ENCODE measurements around the gene VEGFA.

The VEGFA gene

GRCh38 chr6:43788301-43788700, 18.3 kb downstream of the VEGFA start:
- DNase-seq: no peak

DNA sequence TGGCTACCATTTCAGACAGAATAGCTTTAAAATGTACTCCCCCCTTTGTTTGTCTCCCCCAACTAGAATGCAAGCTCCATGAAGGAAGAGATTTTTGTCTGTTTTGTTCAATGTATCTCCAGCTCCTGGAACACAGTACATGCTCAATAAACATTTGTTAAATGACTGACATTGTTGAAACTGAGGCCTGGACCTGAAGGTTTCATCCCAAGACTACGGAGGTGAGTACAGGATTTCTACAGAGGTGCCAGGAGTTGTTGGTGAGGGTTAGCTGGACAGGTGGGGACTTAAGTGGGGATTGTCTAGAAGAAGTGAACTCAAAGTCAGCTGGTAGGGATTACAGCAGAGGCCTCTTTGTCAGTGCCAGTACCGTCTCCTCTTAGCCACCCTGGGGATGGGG, 19.4 kb downstream of the VEGFA start:
- no peak for DNase-seq

DNA sequence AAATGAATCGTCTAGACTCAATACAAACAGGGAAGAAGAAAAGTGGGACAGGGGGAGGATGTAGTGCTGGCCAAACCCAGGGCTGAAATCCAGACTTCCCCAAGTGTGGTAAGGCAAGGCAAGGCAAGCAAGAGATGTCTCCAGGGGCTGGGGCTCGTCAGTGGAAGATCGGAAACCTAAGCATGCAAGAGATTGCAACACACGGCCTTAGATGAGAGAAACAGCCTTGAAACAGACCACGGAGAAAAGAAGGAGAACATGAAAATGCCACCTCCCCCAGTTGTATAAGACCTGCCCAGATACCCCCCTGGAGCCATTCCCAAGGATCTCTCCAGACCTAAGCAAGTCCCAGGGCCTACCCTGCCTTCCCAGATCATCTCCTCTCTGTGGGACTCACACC, 20.0 kb downstream of the VEGFA start:
- no peak for DNase-seq

DNA sequence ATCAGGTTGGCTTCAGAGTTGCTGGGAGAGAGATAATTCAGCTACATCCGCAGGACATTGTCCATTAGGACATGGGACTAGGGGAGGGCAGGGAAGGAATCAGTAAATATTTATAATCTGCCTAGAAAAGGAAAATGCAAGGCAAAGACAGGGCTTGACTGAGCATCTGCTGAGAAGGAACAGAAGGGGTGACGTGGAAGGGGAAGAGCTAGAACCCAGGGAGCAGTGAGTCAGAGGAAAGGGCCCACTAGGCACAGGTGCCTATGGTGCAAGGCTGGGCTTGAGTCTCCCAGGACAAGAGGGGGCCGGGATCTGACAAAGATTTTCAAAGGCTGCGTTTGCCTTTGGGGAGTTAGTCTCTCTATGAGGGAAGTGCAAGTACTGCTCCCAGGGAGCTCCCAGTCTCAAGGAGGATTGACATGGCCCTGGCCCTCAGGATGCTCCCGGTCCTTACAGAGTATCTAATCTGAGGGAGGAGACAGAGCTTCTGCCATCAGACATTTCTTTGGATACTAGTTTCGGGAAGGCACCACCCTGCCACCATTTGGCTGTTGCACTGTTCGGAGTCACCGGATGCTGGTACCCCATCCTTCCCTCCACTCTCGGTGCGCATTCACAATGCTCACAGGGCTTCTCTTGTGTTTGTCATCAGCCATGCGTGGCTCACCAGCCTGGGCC, 21.9 kb downstream of the VEGFA start:
- DNase-seq: no peak

DNA sequence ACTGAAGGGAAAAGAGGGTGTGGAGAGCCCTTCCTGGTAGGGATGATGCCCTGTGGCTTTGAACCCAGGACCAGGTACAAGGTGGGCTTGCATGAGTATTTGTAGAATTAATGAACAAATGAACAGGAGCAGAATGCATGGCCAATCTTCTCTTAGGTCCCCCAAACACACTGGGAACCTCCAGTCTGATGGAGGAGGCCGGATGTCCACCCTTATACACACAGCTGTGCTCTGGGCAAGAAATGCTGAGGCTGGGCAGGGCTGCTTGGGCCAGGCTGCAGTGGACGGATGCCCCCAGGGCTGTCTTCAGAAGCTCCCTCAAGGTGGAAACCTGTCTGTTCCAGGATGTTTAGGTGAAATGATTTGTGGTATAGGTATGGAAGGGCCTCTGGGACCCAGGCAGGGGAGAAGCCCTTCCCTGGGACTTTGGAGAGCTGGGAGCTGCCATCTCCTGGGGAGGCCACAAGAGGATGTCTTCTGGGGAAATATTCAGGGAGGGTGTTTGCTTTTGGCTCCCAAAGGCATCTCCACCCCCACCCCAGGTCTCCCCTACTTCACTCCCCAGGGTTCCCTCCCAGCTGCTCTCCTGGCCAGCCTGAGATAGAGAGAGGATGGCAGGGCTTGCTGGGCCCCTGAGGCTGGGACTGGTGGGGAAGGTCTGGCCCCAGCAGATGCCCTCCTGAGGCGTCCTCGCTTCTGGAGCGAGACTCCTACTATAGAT, 23.3 kb downstream of the VEGFA start:
- no peak for DNase-seq

DNA sequence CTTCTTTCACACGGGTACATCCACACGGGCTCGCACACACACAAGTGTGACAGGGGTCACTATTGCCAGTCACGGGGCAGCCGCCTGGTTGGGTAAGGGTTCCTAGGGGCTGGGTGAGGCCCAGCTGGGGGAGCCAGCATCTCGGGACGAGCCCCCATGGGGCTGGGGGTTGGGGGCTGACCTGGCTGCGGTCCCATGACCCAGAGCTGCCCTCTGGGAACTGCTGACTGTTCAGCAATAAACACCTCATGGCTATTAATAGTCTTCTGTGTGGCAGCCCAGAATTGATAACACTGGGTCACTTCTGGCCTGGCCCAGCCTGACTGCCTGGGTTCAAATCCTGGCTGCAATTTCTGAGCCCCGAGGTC, 23.8 kb downstream of the VEGFA start:
- DNase-seq: no peak

GRCh38 chr6:43795421-43795820, 25.4 kb downstream of the VEGFA start:
- no peak for DNase-seq

DNA sequence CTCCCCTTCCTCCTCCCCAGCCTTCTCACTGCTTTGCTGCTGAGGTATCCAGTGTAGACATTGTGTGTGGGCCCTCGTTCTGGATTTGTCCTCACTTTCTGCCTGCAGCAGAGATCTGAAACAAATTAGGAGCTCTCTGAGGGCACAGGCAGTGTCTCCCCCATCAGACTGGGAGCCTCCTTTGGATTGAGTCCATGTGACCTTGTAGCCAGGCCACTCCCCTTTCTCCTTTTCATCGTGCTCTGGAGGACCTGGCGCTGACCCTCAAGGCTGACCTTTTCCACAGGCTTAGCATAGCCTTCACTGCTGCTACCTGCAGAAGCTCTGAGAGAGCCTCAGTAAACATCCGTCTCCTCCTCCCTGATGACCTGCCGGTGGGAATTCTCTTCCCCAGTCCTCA, 26.2 kb downstream of the VEGFA start:
- no peak for DNase-seq

DNA sequence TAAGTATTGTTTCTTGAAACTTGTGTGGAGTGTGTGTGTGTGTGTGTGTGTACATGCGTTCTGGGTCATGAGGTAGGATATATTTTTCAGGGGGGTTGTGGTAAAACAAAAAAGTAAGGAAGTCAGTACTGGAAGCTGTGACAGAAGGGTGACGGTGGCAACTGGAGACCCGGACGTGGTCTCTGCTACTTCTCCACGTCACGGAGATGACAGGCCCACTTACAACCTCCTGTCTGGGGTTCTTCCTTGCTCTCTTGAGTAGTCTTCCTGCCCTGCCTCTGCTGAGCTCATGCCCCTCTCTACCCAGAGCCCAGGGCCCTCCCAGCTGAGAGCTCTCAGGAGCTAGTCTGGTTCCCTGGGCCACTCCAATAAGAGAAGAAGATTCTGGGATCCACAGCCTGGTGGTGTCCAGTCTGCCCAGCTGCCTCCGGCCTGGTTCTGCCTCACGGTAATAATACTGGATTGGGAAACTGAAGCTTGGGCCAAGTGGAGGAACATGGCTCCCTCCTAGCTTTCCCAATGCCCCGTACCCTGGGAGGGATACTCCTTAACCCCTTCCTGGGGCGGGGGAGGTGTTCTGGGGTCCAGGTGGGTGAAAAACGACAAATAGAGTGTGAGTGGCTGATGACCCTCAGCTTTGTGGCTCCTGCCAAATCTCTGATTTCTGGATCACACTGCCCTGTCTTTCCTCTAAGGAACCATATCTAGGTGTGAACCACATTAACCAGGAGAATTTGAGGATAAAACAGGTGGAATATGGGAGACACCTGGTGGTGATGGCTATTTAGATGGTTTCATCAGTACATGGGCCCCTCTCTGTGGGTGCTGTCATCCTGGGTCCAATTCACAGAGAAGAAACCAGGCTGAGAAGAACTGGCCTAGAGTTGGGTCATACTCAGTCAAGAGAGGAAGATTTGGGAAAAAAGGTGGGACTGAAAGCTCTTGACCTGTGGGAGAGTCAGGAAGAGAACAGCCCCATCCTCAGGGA, 27.2 kb downstream of the VEGFA start:
- no peak for DNase-seq

DNA sequence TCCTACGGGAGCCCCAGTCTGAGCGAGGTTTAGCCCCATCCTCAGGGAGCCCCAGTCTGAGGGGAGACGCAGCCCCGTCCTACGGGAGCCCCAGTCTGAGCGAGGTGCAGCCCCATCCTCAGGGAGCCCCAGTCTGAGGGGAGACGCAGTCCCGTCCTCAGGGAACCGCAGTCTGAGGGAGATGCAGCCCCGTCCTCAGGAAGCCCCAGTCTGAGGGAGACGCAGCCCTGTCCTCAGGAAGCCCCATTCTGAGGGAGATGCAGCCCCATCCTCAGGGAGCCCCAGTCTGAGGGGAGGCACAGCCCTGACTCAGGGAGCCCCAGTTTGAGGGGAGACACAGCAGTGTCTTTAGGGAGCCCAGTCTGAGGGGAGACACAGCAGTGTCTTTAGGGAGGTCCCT, 27.9 kb downstream of the VEGFA start:
- DNase-seq: no peak

DNA sequence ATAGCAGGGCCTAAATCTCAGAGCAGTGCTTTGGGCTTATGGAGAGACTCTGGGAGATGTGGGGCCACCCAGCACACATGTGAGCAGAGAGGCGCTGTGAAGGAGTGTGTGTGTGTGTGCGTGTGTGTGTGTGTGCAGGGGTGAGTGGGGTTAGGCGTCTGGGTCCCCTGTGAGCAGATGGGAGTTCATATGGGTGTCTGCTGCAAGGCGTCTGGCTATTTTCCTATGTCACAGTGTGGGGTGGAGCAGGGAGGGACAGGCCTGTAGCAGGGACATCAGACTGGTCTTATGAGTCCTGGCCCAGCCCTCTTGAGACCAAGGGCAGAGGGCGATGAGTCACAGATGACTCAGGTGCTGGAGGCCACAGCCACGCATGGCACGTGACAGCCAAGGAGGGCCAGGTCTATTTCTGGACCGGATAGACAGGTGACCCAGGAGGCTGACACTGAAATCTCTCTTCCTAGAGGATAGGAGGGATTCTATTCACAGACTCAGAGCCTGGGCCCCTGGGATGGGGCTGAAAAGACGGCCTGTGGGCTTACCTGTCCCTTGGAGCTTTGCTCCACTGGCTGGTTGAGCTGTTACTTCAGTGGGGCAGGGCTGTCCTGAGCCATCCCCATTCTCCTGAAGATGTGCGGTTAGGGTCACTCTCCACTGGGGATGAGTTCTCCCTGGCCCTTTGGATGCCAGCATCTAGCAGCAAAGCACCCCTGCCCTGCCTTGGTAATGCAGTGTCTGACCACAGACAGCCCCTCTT, 28.9 kb downstream of the VEGFA start:
- DNase-seq: no peak

- no peak for DNase-seq
Measured at GRCh38 chr6:43799551-43800297, 29.7 kb downstream of the VEGFA start.

- DNase-seq: no peak
Measured at GRCh38 chr6:43800298-43800623, 30.2 kb downstream of the VEGFA start.

- DNase-seq: no peak
Measured at GRCh38 chr6:43800746-43801494, 30.9 kb downstream of the VEGFA start.

DNA sequence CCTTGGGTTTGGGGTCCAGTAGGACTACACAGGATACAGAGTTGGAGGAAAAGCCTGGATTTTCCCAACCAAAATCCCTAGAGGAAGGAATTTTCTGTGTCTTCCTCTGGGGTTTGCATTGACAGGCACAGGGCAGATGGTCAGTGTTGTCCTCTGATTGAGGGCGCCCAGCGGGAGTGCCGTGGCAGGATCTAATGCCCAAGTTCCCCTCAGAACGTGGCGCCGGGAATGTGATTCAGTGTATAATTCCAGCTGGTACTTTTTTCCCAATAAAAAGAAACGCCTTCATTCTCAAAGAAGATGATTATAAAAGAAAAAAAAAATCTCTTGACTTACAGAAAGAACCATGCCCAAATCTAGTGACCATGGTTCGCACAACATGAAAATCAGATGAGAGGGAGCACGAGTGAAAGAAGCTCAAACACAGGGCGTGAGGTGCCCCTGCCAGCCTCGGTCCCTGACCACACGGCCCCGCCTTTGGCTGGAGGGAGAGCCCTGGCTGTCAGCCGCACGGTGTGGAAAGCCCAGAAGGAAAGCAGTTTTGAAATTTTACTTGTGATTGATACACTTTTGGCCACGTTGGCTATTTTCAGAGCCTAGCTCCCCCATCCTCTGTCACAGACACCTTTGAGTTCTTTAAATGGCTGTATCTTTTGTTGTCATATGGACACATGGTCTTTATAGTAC, 31.6 kb downstream of the VEGFA start:
- DNase-seq: no peak

GRCh38 chr6:43803055-43803782, 33.2 kb downstream of the VEGFA start:
- DNase-seq: no peak

DNA sequence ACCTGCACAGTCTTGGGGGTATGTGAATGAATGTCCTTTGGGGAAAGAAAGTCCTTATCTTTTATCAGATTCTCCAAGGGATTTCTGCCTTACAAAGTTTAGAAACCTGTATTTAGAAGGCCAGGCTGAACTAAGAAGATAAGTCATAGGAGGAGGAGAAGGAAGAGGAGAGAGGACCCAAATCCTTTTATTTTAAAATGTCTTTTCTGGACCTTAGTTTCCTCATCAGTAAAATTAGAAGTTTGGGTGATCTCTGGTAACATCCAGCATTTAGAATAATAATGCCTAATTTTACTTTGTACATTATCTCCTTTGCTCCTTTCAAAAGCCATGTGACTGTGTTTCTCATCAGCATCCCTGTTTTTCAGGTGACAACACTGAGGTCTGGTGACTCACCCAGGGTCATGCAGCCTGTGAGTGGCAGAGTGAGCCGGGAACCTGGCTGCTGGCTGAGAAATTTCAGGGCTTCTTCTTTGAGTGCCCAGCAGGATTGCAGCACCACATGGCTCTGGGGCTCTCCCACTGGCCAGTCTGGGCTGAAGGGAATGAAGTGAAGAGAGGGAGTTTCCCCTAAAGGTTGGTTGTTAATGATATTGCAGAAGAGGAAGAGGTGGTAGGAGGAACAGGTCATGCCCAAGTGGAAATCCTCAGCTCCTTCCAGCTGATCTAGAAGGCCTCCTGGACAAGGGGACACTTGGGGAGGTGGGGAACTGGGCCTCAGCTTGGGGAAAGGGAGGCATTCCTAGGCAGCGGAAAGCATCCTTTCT, 34.0 kb downstream of the VEGFA start:
- no peak for DNase-seq

GRCh38 chr6:43804550-43805223, 34.7 kb downstream of the VEGFA start:
- DNase-seq: no peak

GRCh38 chr6:43805699-43806042, 35.7 kb downstream of the VEGFA start:
- DNase-seq: no peak

All from CD4-positive, alpha-beta T cell treated with Interleukin-12 subunit alpha and Interleukin-12 subunit beta, for 1 hour (primary cell).